SU-DHL-6 (cell line): ENCODE data around the gene CCNL2.
"Not testable (repeated sequence)": the region's sequence is repeated elsewhere in the genome, so short reads cannot be mapped to it uniquely, and the experiment has no call there.

Experiments
- H2AFZ ChIP-seq: fragments of 200-600 bp; sonication (generic); 2 replicates; pipeline ENCODE4 v1.6.1; 2014; ENCODE audit warnings: low read depth, mild to moderate bottlenecking, moderate library complexity, mixed read lengths, antibody characterized with exemption, low read length; ENCODE audit not compliant: severe bottlenecking
- H3F3A ChIP-seq: fragments of 200-600 bp; shearing (Covaris generic); 2 replicates; pipeline ENCODE4 v1.6.0; 2016; ENCODE audit warnings: antibody characterized with exemption, mild to moderate bottlenecking; ENCODE audit not compliant: insufficient read depth
- H3K27ac ChIP-seq: fragments of 200-600 bp; sonication (generic); 2 replicates; pipeline ENCODE4 v1.5.1; 2016; ENCODE audit warnings: low read depth, mild to moderate bottlenecking, low read length, moderate library complexity, mixed read lengths
- H3K27me3 ChIP-seq: fragments of 200-600 bp; sonication (generic), shearing (Covaris generic); 2 replicates; pipeline ENCODE4 v1.6.0; 2014; ENCODE audit warnings: mild to moderate bottlenecking, low read length
- H3K36me3 ChIP-seq: fragments of 200-600 bp; sonication (generic); 2 replicates; pipeline ENCODE4 v1.6.1; 2014; ENCODE audit warnings: mild to moderate bottlenecking, low read length, mixed read lengths
- H3K4me2 ChIP-seq: fragments of 300-600, 200-600 bp; shearing (Covaris generic), sonication (generic); 2 replicates; pipeline ENCODE4 v1.6.0; 2014; ENCODE audit warnings: low read length, low read depth, mild to moderate bottlenecking; ENCODE audit not compliant: poor library complexity, severe bottlenecking
- H3K4me3 ChIP-seq: fragments of 200-600 bp; sonication (generic); 2 replicates; pipeline ENCODE4 v1.5.1; 2014; ENCODE audit warnings: antibody characterized with exemption, low read length, mild to moderate bottlenecking, mixed read lengths; ENCODE audit not compliant: insufficient read depth, poor library complexity, severe bottlenecking
- H3K79me2 ChIP-seq: fragments of 200-600 bp; sonication (generic); 2 replicates; pipeline ENCODE4 v1.6.1; 2014; ENCODE audit warnings: mild to moderate bottlenecking, low read length, moderate library complexity; ENCODE audit not compliant: insufficient read depth
- H3K9ac ChIP-seq: fragments of 200-600 bp; sonication (generic); 2 replicates; pipeline ENCODE4 v1.7.0; 2014; ENCODE audit warnings: mild to moderate bottlenecking, low read length
- H3K9me2 ChIP-seq: fragments of 200-600 bp; sonication (generic); replicated peaks from 2 replicates; pipeline ENCODE4 v1.6.1; 2014; ENCODE audit warnings: low read length; ENCODE audit not compliant: insufficient read depth
- H3K9me3 ChIP-seq: fragments of 200-600 bp; sonication (generic); 2 replicates; pipeline ENCODE4 v1.6.1; 2014; ENCODE audit warnings: low read length, mixed read lengths; ENCODE audit not compliant: insufficient read depth
- H4K20me1 ChIP-seq: fragments of 200-600 bp; sonication (generic); 2 replicates; pipeline ENCODE4 v1.6.1; 2014; ENCODE audit warnings: low read depth, mild to moderate bottlenecking, antibody characterized with exemption, low read length, moderate library complexity, mixed read lengths
- CTCF ChIP-seq: fragments of 200-600 bp; sonication (generic); IDR thresholded peaks from one replicate; pipeline ENCODE4 v1.5.1; 2017; ENCODE audit warnings: antibody characterized with exemption, mild to moderate bottlenecking, low read length, moderate library complexity; ENCODE audit not compliant: insufficient read depth, poor library complexity, severe bottlenecking
- EZH2phosphoT487 ChIP-seq: fragments of 200-600 bp; sonication (generic), shearing (Covaris generic); conservative IDR thresholded peaks from 2 replicates; pipeline ENCODE4 v1.6.1; 2018; ENCODE audit warnings: mild to moderate bottlenecking, antibody characterized with exemption, low read length, moderate library complexity, mixed read lengths

The CCNL2 gene

GRCh38 chr1:1385931-1386330, 13.2 kb downstream of the CCNL2 start:
- Histone ChIP-seq H3K4me2 (no peak overlapping the region), H4K20me1 (no peaks in the 10 kb centered on the region), H3K27ac (no peak overlapping the region), H3K4me3 (no peak overlapping the region), H3F3A (0 out of 2 replicates have a peak, but pooled peaks cover 6% of the 10 kb centered on the region), H2AFZ (no peak overlapping the region), H3K27me3 (no peaks in the 10 kb centered on the region), H3K9me3 (no peaks in the 10 kb centered on the region), H3K9ac (no peak overlapping the region), H3K9me2 (no peaks in the 10 kb centered on the region), H3K79me2 (peaks cover 14% of the 10 kb centered on the region), H3K36me3 (peaks cover 14% of the 10 kb centered on the region; the same call in 1 of the 2 replicates)
- TF ChIP-seq EZH2phosphoT487: no peak
- no peak for TF ChIP-seq CTCF

DNA sequence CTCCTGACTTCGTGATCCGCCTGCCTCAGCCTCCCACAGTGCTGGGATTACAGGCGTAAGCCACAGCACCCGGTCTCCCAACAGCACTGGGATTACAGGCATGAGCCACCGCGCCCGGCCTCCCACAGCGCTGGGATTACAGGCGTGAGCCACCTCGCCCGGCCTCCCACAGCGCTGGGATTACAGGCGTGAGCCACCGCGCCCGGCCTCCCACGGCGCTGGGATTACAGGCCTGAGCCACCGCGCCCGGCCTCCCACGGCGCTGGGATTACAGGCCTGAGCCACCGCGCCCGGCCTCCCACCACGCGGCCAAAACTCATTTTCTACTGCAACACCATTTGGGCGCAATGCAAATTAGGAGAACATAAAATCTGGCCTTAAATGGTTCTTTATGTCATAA, 13.8 kb downstream of the CCNL2 start:
- peaks cover 14% of the 10 kb centered on the region for H3K79me2 ChIP-seq
- H3K27ac ChIP-seq, H2AFZ ChIP-seq, H3K27me3 ChIP-seq, H3F3A ChIP-seq, H3K36me3 ChIP-seq, H3K4me2 ChIP-seq, H3K9ac ChIP-seq, H3K9me3 ChIP-seq, H3K4me3 ChIP-seq, H3K9me2 ChIP-seq, H4K20me1 ChIP-seq: not testable (repeated sequence)

- H3K9me2 ChIP-seq: no peaks in the 10 kb centered on the region
- peaks cover 14% of the 10 kb centered on the region for H3K79me2 ChIP-seq
- TF ChIP-seq EZH2phosphoT487 (no peak), CTCF (no peak)
- H3K36me3 ChIP-seq: 0 out of 2 replicates have a peak, but pooled peaks cover 1% of the 10 kb centered on the region
- H3K27ac ChIP-seq: no peak overlapping the region
- H4K20me1 ChIP-seq: no peaks in the 10 kb centered on the region
- H3K4me3 ChIP-seq: no peak overlapping the region
- H2AFZ ChIP-seq: no peak overlapping the region
- no peaks in the 10 kb centered on the region for H3K9me3 ChIP-seq
- H3K27me3 ChIP-seq: no peaks in the 10 kb centered on the region
- peaks cover 18% of the 10 kb centered on the region for H3F3A ChIP-seq
- no peak overlapping the region for H3K9ac ChIP-seq
- no peak overlapping the region for H3K4me2 ChIP-seq
Observed at GRCh38 chr1:1381294-1381693, 17.8 kb downstream of the CCNL2 start.

GRCh38 chr1:1380860-1381259, 18.3 kb downstream of the CCNL2 start:
- Histone ChIP-seq H3K27ac (no peak overlapping the region), H3K9me2 (no peaks in the 10 kb centered on the region), H2AFZ (no peak overlapping the region)

More at GRCh38 chr1:1380860-1381259, 18.3 kb downstream of the CCNL2 start:
- Histone ChIP-seq H4K20me1 (no peaks in the 10 kb centered on the region), H3K79me2 (peaks cover 14% of the 10 kb centered on the region), H3K9ac (no peak overlapping the region), H3K4me3 (no peak overlapping the region), H3K9me3 (no peaks in the 10 kb centered on the region), H3K36me3 (no peaks in the 10 kb centered on the region), H3K27me3 (no peaks in the 10 kb centered on the region), H3K4me2 (no peak overlapping the region), H3F3A (peaks cover 23% of the 10 kb centered on the region)
- no peak for TF ChIP-seq EZH2phosphoT487
- TF ChIP-seq CTCF: no peak
